Middle frontal gyrus (tissue), 1 donor: ENCODE data around the gene AOC3.
"Not testable (repeated sequence)": the region's sequence is repeated elsewhere in the genome, so short reads cannot be mapped to it uniquely, and the experiment has no call there.

ENCODE experiments used
- DNase-seq: peaks from one replicate; pipeline ENCODE4 v3.0.0-alpha.2; 2015; ENCODE audit warnings: low spot score; ENCODE audit errors: extremely low spot score

Gene AOC3

GRCh38 chr17:42866631-42867575 lies 15.9 kb downstream of the AOC3 start:
- DNase-seq = no peak

DNA sequence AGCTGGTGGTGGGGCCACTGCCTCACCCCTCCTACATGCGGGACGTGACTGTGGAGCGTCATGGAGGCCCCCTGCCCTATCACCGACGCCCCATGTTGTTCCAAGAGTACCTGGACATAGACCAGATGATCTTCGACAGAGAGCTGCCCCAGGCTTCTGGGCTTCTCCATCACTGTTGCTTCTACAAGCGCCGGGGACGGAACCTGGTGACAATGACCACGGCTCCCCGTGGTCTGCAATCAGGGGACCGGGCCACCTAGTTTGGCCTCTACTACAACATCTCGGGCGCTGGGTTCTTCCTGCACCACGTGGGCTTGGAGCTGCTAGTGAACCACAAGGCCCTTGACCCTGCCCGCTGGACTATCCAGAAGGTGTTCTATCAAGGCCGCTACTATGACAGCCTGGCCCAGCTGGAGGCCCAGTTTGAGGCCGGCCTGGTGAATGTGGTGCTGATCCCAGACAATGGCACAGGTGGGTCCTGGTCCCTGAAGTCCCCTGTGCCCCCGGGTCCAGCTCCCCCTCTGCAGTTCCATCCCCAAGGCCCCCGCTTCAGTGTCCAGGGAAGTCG lies 16.8 kb downstream of the AOC3 start:
- not testable (repeated sequence) for DNase-seq

- DNase-seq = no peak
These were observed 17.3 kb downstream of the AOC3 start for GRCh38 chr17:42868338-42868737.

DNA sequence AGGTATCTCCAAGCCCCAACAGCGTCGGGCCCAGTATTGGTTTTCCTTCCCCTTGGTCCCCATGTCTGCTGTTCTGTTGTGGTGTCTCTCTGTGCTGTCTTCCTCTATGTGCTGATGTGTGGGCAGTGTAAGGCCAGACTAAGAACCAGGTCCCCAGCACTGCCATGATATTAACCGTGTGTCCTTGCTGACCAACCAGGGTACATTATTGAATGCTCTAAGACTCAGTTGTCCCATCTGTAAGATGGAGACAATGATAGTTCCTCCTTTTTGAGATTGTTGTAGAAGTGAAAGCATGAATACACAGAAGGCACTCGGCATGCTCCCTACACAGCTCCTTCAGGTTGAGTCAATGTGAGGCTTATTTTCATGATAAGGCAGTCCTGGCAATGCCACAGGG lies 20.6 kb downstream of the AOC3 start:
- DNase-seq = no peak

GRCh38 chr17:42872251-42872965 lies 21.4 kb downstream of the AOC3 start:
- DNase-seq = no peak

DNA sequence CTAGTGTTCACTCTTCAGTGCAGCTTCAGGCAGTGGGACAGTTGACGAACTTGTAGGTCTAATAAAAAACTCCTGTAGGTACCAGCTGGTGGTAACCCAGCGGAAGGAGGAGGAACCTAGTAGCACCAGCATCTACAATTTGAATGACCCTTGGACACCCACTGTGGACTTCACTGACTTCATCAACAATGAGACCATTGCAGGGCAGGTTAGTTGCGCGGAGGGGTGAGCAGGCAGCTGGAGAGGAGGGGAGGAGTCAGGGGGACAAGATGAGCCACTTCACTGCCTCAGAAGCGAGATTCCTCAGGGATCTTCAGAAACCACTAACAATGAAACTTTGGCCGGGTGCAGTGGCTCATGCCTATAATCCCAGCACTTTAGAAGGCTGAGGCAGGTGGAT lies 22.3 kb downstream of the AOC3 start:
- DNase-seq = no peak

DNA sequence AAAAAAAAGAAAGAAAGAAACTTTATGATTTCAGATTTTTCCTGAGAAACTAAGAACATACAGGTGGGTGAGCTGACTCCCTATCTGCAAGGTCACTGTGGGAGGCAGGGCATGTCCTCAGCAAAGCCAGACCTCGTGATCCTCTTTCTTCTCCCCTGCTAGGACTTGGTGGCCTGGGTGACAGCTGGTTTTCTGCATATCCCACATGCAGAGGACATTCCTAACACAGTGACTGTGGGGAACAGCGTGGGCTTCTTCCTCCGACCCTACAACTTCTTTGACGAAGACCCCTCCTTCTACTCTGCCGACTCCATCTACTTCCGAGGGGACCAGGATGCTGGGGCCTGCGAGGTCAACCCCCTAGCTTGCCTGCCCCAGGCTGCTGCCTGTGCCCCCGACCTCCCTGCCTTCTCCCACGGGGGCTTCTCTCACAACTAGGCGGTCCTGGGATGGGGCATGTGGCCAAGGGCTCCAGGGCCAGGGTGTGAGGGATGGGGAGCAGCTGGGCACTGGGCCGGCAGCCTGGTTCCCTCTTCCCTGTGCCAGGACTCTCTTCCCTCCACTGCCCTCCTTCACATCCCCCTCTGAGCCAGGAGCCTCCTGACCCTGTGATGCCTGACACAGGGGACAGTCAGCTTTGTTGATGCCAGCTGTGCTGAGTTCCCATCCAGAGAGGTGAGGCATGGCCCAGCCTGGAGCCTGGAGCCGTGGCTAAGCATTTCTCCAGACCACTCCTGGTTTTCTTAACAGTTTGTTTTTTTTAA lies 23.1 kb downstream of the AOC3 start:
- not testable (repeated sequence) for DNase-seq

DNA sequence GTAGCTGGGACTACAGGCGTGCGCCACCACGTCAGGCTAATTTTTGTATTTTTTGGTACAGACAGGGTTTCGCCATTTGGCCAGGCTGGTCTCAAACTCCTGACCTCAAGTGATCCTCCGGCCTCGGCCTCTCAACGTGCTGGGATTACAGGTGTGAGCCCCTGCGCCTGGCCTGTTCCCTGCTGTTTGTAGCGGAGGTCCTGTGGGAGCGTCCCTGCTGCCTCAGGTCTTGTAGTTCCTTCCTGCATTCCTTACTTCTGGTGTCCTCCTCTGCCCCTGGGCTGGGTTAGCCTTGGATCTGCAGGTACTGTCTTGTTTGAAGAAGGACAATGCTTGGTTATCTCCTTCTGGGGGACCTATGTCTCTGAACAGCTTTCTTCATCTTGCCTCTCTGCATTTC lies 26.0 kb downstream of the AOC3 start:
- no peak for DNase-seq

GRCh38 chr17:42878123-42878880 lies 27.3 kb downstream of the AOC3 start:
- DNase-seq = no peak

GRCh38 chr17:42878924-42879595 lies 28.1 kb downstream of the AOC3 start:
- no peak for DNase-seq

- no peak for DNase-seq
These were observed 28.6 kb downstream of the AOC3 start for GRCh38 chr17:42879596-42879985.

GRCh38 chr17:42880776-42881310 lies 29.8 kb downstream of the AOC3 start:
- DNase-seq = no peak

DNA sequence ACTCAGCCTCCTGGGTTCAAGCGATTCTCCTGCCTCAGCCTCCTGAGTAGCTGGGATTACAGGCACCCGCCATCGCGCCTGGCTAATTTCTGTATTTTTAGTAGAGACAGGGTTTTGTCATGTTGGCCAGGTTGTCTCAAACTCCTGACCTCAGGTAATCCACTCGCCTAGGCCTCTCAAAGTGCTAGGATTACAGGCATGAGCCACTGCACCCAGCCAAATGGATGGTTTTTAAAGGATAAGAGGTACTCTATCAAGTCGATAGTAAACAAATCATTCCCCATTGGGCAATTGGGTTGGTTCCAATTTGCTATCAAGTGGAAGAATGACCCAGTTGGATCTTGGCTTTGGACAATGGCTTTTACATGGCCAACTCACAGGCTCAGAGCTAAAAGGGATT lies 30.7 kb downstream of the AOC3 start:
- not testable (repeated sequence) for DNase-seq

GRCh38 chr17:42882166-42882565 lies 31.2 kb downstream of the AOC3 start:
- no peak for DNase-seq

GRCh38 chr17:42883802-42884558 lies 33.0 kb downstream of the AOC3 start:
- no peak for DNase-seq

GRCh38 chr17:42885806-42886205 lies 34.8 kb downstream of the AOC3 start:
- DNase-seq = not testable (repeated sequence)

DNA sequence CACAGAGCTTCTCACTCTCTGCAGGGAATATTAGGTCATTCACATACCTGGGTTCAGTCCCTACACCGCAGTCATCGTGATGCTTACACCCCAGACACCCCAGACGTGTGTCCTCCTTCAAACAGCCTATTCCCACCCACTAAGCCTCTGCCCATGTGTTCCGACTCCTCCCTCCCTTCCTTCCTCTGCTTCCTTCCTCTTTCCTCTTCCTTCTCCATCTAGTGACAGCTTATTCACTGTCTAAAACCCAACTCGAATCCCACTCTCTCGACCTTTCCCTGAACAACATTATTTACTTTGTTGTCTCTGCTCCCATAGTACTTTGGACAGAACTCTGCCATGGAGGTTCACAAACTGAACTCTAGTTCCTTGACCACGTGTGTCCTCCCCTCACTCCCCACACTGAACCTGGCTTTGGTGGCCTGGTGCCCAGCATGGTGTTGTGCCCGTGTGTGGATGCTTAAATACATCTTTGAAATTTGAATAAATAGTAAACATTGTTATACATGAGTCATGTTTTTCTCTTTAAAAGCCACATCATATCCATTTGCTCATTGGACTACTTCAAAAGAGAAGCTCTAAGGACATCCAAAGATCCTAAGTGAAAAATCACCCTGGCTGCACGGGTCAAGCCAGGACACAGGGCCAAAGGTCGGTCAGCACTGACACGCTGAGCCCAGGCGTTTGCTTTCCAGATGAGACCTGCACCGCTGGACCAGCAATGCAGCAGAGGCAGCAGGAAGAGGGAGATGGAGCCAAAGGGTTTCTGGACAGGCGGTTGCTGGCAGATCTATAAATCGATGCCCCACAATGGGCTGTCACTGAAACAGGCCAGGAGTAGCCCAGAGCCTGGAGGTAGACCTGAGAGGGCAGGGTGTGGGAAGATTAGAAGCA lies 35.5 kb downstream of the AOC3 start:
- DNase-seq = no peak

GRCh38 chr17:42889809-42890208 lies 38.8 kb downstream of the AOC3 start:
- DNase-seq = no peak
